IPS-11a (cell line): ENCODE measurements around the gene GSK3B.

Experiments
- H3K4me3 ChIP-seq: one replicate; pipeline ENCODE4 v1.5.1; 2013; ENCODE audit warnings: low read depth, low read length, control low read depth

The GSK3B gene

GRCh38 chr3:119829420-119829819 is 264.8 kb downstream of the GSK3B start:
- H3K4me3 ChIP-seq: no peak overlapping the region

DNA sequence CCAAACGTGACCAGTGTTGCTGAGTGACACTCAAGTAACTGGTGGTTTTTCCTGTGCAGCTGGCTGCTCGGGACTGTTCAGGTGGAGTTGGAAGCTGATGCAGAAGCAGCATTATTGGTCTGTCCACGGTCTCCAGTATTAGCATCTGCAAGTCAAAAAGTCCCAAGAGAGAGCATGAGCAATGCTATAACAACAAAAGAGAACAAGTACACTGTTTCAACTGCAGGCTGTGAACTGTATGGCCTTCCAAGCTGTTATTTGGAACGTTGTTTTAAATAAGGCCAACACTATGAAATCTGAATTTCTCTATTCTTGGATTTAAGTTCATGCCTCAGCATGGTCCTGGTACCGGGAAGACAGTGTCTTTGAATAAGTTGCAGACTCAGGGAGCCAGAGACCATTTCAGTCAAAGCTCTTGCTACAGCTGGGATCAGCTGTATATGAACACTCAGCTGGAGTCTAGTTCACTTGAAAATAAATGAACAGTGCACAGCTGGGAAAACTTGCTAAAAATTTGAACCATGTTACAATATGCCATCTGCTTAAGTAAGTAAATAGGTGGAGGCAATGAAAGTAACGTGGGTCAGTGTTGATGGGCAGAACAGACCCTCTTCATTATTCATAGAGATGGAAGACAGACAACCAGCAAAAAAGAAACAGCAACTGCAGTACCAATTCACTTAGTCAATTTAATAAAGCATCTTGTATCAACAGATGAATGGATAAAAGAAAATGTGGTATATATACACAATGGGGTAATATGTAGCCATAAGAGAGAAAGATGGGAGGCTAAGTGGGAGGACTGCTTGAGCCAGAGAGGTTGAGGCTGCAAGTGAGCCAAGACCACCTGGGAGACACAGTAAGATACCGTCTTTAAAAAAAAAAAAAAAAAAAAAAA is 267.3 kb downstream of the GSK3B start:
- no peak overlapping the region for H3K4me3 ChIP-seq

GRCh38 chr3:119825820-119826219 is 268.4 kb downstream of the GSK3B start:
- no peak overlapping the region for H3K4me3 ChIP-seq

GRCh38 chr3:119819806-119820205 is 274.4 kb downstream of the GSK3B start:
- H3K4me3 ChIP-seq: no peak overlapping the region

DNA sequence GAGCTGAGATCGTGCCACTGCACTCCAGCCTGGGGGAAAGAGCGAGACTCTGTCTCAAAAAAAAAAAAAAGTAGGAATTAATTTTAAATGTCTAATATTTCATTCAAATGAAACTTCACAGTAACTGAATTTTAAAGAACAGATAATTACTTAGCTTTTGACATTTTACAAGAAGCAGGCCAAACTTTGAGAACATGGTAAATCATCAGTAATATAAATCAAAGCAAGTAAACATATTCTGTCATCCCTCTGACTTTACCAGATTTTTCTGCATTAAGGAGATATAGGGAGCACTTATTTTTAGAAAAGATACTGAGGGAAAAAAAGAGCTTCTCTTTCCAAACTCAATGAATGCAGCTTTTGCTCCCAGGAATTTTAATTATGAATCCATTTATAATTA is 275.3 kb downstream of the GSK3B start:
- H3K4me3 ChIP-seq: no peak overlapping the region

- no peak overlapping the region for H3K4me3 ChIP-seq
These were observed 276.5 kb downstream of the GSK3B start for GRCh38 chr3:119817583-119818363.

GRCh38 chr3:119817071-119817470 is 277.2 kb downstream of the GSK3B start:
- H3K4me3 ChIP-seq: no peak overlapping the region

DNA sequence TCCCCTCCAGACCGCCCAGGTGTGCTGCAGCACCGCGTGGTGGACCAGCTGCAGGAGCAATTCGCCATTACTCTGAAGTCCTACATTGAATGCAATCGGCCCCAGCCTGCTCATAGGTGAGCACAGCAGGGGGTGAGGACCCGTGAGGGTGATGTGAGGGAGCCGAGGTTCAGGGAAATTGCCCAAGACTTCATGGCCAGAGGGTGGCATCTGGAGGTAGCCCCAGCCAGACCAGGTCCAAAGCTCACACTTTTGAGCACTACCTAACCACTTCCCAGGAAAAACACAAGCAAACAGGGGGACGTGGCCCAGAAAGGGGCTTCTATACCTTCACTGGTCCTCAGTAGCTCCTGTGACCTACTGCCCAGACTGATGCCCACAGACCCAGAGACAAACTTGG is 278.5 kb downstream of the GSK3B start:
- H3K4me3 ChIP-seq: no peak overlapping the region

DNA sequence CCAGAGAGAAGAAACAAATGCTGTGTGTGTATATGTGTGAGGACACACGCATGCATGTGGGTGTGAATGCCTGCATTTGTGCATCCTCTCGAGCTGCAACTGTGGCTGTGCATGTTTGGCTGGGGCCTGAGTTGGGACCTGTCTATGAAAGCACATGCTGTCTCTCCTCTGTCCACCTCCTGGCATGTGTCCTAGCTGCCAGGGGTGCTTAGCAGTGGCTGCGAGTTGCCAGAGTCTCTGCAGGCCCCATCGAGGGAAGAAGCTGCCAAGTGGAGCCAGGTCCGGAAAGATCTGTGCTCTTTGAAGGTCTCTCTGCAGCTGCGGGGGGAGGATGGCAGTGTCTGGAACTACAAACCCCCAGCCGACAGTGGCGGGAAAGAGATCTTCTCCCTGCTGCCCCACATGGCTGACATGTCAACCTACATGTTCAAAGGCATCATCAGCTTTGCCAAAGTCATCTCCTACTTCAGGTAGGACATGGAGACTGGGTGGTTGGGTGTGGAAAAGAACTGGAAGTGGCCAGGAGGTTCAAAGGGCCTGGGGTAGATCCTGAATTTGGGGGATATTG is 281.7 kb downstream of the GSK3B start:
- no peak overlapping the region for H3K4me3 ChIP-seq

DNA sequence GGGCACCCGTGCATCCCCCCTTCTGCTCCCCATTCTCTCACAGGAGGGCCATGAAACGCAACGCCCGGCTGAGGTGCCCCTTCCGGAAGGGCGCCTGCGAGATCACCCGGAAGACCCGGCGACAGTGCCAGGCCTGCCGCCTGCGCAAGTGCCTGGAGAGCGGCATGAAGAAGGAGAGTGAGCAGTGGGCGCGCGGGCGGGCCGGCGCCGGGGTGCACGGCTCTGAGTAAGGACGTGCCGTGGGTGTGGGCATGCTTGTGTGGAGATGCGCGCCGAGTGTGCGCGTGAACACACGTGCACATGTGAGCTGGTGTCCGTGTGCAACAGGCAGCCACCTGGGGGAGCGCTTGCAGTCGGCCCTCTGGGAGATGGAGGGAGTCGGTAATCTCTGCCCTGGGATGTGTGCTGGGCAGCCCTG is 284.2 kb downstream of the GSK3B start:
- H3K4me3 ChIP-seq: no peak overlapping the region

DNA sequence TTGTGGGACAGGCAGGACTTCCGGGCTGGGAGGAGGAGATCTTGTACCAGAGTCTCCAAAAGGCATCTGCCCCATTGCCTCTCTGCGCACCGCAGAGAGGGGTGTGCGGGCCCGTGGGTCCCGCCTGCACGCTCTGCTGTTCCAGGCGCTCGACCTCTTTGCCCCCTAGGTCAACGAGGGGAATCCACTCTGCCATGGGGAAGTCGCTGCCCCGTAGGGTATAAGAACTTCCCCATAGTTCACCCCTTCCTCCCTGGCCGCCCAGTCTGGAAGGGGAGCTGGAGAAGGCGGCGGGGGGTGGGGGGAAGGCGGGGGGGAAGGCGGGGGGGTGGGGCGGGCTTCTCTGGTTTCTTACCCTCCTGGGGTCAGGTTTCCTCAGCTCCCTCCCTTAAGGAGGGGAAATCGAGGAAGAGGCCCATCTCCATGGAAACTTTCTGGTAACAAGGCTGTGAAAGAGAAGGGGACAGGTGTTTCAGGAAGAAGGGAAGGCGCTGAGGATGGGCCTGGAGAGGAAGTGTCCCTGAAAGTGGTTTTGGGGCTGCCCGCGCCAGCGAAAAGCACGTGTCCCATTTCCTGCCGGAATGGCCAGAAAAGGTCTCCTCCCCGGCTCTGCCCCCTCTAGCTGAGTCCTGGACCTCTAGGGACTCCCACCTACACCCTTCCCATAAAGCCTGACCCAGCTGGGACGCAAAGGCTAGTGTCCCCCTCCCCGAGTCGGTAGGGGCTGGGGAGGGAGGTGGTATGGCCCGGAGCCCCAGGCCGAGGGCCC is 284.8 kb downstream of the GSK3B start:
- no peak overlapping the region for H3K4me3 ChIP-seq

GRCh38 chr3:119808843-119809242 is 285.4 kb downstream of the GSK3B start:
- no peak overlapping the region for H3K4me3 ChIP-seq

DNA sequence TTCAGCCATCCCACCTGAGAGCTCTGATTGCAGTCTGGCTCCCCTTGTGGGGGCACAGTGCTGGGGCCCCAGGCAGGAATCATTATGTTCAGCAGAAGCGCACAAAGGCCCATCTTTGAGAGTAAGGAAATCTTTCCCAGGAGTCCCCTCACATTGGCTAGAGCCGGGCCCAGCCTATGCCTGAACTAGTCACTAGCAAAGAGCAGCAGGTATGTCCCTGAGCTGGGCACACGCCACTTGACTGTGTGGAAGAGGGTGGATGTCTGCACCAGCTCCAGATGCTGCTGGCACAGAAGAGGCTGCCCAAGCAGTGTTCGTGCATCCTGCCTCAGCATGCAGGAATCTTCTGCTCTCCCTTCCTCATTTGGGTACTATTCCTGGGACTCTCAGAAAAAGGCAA is 286.0 kb downstream of the GSK3B start:
- H3K4me3 ChIP-seq: no peak overlapping the region

DNA sequence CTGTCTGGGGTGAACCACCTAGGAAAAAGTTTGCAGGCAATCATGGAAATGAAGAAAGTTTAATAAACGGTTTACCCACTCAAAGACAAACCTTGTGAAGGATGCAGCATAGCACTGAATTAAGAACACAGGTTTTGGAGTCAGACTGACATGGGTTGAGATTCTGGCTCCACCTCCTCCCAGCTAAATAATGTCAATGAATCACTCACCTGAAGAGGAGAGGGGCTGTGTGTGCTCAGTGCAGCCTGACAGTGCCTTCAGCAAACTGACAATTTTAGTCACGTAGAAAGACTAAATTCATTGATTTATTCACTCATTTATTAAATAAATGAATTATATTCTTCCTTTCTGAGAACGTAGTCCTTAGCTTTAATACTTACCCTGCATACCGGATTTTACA is 293.4 kb downstream of the GSK3B start:
- no peak overlapping the region for H3K4me3 ChIP-seq

GRCh38 chr3:119796785-119797184 is 297.5 kb downstream of the GSK3B start:
- H3K4me3 ChIP-seq: no peak overlapping the region

DNA sequence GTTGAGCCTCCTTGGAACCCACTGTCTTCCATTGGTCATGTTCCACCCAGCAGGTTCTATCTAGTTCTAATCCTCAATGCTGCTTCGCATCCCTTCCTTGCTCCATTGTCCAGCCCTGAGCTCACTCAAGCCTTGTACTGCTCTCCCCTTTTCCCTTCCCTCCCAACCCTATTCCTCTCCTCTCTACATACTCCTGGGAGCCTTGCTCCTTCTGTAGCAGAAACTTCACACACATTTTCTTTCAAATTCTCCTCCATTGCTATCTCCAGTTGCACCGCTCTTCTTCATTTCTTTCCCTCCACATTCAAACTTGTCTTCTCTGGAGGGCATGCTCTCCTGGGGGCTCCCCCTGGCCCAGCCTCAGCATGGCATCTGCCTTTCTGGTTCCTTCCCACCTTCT is 297.9 kb downstream of the GSK3B start:
- no peak overlapping the region for H3K4me3 ChIP-seq

- H3K4me3 ChIP-seq: no peak overlapping the region
These were observed 298.4 kb downstream of the GSK3B start for GRCh38 chr3:119795849-119796248.

DNA sequence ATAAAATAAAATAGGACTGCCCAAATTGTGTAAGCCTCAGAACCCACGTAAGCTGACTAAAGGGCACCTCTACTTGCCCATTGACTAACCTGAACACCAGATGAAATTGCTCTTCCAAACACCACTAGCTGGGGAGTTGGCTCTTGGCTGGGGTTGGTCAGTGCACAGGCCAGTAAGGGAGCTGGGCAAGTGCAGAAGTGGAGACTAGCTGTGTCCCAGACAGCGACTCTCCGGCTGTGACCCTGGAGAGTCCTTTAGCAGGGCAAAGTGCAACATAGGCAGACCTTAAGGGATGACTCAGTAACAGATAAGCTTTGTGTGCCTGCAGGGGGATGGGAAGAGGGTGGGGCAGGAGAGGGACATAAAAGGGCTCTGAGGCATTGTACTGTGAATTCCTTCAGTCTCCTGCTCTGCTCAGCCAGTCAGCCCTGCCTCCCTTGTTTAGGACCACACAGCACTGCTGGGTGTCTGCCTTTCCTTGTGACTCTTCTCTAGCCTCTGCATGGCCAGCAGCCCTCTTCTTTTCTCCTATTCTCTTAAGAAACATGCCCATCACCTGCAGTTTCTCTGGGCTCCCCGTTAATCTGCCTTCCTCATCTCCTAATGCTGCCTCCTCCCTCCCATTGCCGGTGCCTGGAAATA is 299.2 kb downstream of the GSK3B start:
- H3K4me3 ChIP-seq: no peak overlapping the region

- no peak overlapping the region for H3K4me3 ChIP-seq
These were observed 299.8 kb downstream of the GSK3B start for GRCh38 chr3:119794401-119794800.

DNA sequence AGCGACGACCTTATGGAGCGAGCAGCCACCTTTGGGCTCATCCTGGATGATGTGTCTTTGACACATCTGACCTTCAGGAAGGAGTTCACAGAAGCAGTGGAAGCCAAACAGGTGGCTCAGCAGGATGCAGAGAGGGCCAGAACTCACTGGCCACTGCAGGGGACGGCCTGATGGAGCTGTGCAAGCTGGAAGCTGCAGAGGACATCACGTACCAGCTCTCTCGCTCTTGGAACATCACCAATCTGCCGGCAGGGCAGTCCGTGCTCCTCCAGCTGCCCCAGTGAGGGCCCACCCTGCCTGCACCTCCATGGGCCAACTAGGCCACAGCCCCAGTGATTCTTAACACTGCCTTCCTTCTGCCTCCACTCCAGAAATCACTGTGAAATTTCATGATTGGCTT is 302.0 kb downstream of the GSK3B start:
- H3K4me3 ChIP-seq: no peak overlapping the region

- no peak overlapping the region for H3K4me3 ChIP-seq
These were observed 303.9 kb downstream of the GSK3B start for GRCh38 chr3:119790369-119790768.
